BJ (cell line): ENCODE results near the gene MTARC1. TPM values are rescaled to one million over a fixed set of nuclear protein-coding genes. Genes with fewer than 3 reads are reported as not detected.

ENCODE experiments used
- CTCF ChIA-PET: fragments of 350-600 bp; formaldehyde crosslinking; extraction: SDS; loops from one replicate; lab custom pipeline; 2021; ENCODE audit warnings: antibody characterized with exemption, inconsistent platforms; lab: Yijun Ruan, JAX
- POLR2A ChIA-PET: fragments of 300-600 bp; sonication (Branson Sonifier 250); formaldehyde crosslinking; extraction: SDS; loops from one replicate; lab custom pipeline; 2021; ENCODE audit warnings: antibody characterized with exemption; lab: Charles Lee
- DNase-seq: peaks from one replicate; pipeline ENCODE4 v3.0.0-alpha.2; 2011; ENCODE audit warnings: low read depth
- H3K27me3 ChIP-seq: 2 replicates; pipeline ENCODE4 v1.6.0; 2011; ENCODE audit warnings: low read length; ENCODE audit not compliant: control insufficient read depth, insufficient read depth
- H3K36me3 ChIP-seq: 2 replicates; pipeline ENCODE4 v1.5.1; 2011; ENCODE audit warnings: low read length; ENCODE audit not compliant: control insufficient read depth, insufficient read depth
- H3K4me3 ChIP-seq: 2 replicates; pipeline ENCODE4 v1.5.1; 2011; ENCODE audit warnings: low read depth, mild to moderate bottlenecking, control low read depth, low read length
- polyA plus RNA-seq: library from polyadenylated mRNA; depleted of rRNA; stranded (reverse); fragments of >200 nt; gene quantifications from 2 replicates; pipeline ENCODE4 v1.2.3, GENCODE V29; 2011
- TF ChIP-seq, protein P1 (sequence below): IDR thresholded peaks from 2 replicates; pipeline ENCODE4 v1.5.1; 2011; ENCODE audit warnings: low read depth, mild to moderate bottlenecking, control low read depth, inconsistent platforms, low read length, moderate library complexity; ENCODE audit not compliant: insufficient read depth

MTARC1 gene
- polyA plus RNA-seq, 1 experiment = 0.72 TPM

DNA sequence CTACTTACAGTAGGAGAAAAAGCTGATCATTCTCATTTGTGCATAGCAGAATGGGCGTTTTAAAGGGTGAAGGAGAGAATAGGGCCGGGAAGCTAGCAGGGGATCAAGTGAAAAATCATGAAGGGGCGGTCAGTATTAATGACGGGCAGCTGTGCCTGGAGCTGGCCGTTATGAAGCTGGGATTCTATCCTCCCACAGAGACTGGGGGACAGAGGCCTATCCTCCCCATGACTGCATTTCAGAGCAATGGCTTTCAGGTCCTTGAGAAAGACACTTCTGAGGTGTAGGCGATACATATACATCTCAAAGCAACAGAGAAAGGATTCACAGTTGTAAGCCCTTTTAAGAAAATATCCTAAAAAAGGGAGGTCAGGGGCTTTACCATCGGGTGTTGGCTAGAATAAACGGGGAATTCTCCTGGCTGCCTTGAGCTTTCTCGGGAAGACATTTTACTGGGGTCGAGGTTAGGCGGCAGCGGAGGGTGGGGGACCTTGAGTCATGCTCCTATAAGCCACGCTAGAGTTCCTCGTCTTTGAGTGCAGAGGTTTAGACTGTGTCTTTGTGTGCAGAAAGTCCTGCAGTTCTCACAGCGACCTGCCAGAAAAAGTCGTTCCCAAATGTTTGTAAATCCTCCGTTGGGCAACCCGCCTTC, 39.1 kb upstream of the MTARC1 start:
- no peak for DNase-seq
- Histone ChIP-seq H3K4me3 (peak overlapping the region; percentile 66), H3K27me3 (no peaks in the 10 kb centered on the region), H3K36me3 (no peaks in the 10 kb centered on the region)
- ChIA-PET POLR2A (no interaction called here), CTCF (interaction anchor here (0.8 to 3.4 kb wide), 6 partner anchors 10 to 68 kb away, joined by 3 to 23 read pairs (median 8); no protein-coding TSS in a partner anchor)
- TF ChIP-seq, protein P1, sequence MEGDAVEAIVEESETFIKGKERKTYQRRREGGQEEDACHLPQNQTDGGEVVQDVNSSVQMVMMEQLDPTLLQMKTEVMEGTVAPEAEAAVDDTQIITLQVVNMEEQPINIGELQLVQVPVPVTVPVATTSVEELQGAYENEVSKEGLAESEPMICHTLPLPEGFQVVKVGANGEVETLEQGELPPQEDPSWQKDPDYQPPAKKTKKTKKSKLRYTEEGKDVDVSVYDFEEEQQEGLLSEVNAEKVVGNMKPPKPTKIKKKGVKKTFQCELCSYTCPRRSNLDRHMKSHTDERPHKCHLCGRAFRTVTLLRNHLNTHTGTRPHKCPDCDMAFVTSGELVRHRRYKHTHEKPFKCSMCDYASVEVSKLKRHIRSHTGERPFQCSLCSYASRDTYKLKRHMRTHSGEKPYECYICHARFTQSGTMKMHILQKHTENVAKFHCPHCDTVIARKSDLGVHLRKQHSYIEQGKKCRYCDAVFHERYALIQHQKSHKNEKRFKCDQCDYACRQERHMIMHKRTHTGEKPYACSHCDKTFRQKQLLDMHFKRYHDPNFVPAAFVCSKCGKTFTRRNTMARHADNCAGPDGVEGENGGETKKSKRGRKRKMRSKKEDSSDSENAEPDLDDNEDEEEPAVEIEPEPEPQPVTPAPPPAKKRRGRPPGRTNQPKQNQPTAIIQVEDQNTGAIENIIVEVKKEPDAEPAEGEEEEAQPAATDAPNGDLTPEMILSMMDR = no peak

DNA sequence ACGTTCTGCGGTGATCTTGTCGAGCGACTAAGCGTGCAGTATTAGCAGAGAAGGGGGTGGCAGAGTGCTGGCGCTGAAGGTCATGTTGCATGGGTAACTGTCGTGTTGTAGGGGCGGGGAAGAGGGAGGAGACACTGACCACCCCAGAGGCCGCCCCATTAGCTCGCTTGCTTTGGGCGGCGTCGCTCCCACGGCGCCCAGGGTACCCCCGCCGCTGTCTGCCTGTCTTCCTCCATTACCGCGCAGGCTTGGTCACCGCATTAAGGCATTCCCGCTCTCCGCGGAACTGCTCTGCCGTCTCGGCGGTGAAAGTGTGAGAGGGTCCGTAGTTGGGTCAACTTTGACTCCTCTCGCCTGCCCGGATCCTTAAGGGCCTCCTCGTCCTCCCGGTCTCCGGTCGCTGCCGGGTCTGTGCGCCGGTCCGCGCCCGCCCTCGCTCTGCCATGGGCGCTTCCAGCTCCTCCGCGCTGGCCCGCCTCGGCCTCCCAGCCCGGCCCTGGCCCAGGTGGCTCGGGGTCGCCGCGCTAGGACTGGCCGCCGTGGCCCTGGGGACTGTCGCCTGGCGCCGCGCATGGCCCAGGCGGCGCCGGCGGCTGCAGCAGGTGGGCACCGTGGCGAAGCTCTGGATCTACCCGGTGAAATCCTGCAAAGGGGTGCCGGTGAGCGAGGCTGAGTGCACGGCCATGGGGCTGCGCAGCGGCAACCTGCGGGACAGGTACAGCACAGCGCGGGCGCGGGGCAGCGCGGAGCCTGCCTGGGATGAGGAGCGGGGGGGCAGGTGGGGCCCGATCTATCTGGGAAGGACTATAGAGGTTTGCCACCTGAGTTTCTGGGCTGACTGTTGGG, 38.4 kb upstream of the MTARC1 start, which contains the start of gene MTARC2:
Gene MTARC2 (plus strand): TSS at position 234 of the 846 bp plus-strand sequence. CDS start 210 bp downstream, at position 444.
- TF ChIP-seq, protein P1 = no peak
- Histone ChIP-seq H3K4me3 (peak within 1 kb of the TSS; percentile 66), H3K36me3 (no peaks in the 10 kb centered on the region), H3K27me3 (no peaks in the 10 kb centered on the region)
- POLR2A ChIA-PET = no interaction called here
- CTCF ChIA-PET = interaction anchor here (0.8 to 3.4 kb wide), 5 partner anchors 11 to 28 kb away, joined by 3 to 23 read pairs (median 10); no protein-coding TSS in a partner anchor
- DNase-seq = peak; percentile 51

DNA sequence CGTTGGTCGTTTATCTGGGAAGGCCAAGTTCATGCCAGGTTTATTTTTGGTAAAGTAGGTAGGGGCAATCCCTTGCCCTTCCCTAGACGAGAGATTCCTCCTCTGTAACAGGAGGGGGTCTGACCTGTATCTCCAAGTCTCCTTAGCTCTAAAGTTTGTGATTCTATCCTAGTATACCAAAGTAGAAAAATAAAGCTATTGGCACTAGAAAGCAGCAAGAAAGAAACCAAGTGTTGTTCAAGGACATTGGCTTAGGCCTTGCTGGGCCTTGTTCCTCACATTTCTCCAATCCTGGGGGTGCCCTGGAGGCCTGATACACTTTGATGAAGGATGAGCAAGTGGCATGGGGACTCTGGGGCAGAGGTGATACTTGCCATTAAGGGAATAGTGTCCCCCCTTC, 37.8 kb upstream of the MTARC1 start:
- H3K4me3 ChIP-seq = peak overlapping the region; percentile 66
- no peak for DNase-seq
- POLR2A ChIA-PET = no interaction called here

DNA sequence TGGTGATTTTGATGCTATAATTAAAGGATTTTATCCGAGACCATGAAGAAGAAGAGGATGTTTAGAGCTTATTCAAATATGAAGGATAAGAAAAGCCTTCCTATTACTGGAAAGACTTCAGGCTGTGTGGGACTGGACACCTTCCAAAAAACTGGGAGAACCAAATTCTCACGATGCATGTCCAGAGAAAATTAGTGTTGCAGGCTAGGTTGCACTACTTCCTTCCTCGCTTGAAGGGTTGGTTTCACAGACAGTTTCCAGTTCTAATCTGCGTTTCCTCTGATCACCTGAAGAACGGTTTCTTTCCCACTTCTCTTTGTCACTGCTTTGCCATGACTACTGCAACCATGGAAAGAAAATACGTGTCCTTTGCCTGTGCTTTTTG, 36.6 kb upstream of the MTARC1 start:
- no peaks in the 10 kb centered on the region for H3K36me3 ChIP-seq
- ChIA-PET POLR2A (no interaction called here), CTCF (interaction anchor here (0.6 kb wide), 1 partner anchor 25 kb away, joined by 3 read pairs; no protein-coding TSS in a partner anchor)
- no peak overlapping the region for H3K4me3 ChIP-seq
- TF ChIP-seq, protein P1 = no peak
- no peak for DNase-seq
- no peaks in the 10 kb centered on the region for H3K27me3 ChIP-seq

More for the DNA sequence above, 37.8 kb upstream of the MTARC1 start:
- TF ChIP-seq, protein P1 = no peak
- H3K36me3 ChIP-seq = no peaks in the 10 kb centered on the region
- no peaks in the 10 kb centered on the region for H3K27me3 ChIP-seq
- CTCF ChIA-PET = interaction anchor here (2.1 to 3.4 kb wide), 4 partner anchors 11 to 27 kb away, joined by 5 to 23 read pairs (median 10); no protein-coding TSS in a partner anchor

DNA sequence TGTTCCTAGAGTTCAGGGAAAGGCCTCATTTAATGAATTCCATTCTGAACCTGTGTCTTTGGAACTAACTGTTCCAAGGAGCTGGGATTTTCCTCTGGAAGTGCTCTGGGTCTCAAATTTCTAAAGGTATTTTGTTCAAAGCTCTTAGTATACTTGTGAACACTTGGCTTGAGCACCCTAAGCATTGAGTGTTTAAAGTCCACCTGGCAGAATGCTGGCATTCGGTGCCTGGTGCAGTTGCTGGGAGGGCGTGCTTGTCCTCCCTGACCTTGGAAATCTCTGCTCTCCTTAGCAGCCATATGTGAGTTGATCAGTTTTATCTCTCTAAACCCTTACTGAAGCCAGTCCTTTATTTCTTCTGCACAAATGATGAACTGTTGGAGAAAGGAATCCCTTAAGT, 35.6 kb upstream of the MTARC1 start:
- ChIA-PET CTCF (interaction anchor here (1.1 kb wide), 1 partner anchor 24 kb away, joined by 4 read pairs; no protein-coding TSS in a partner anchor), POLR2A (no interaction called here)
- TF ChIP-seq, protein P1 = no peak
- Histone ChIP-seq H3K27me3 (no peaks in the 10 kb centered on the region), H3K4me3 (no peak overlapping the region), H3K36me3 (peaks cover 2% of the 10 kb centered on the region; the same call in 1 of the 2 replicates)
- DNase-seq = no peak
